ENCODE data around the gene MAD1L1.

The MAD1L1 gene

GRCh38 chr7:2202361-2202761 lies 30.4 kb downstream of the MAD1L1 start:
- H3K27ac ChIP-seq, result no peak overlapping the region
- TF ChIP-seq ZFX (IDR thresholded peaks at IDR 0.05) (no peak), CTCF (conservative IDR thresholded peaks at IDR 0.05) (no peak)

- no peak for TF ChIP-seq ZFX (IDR thresholded peaks at IDR 0.05)
- no peak for TF ChIP-seq CTCF (conservative IDR thresholded peaks at IDR 0.05)
- H3K27ac ChIP-seq, result no peak overlapping the region
Measured at GRCh38 chr7:2201686-2202360, 30.9 kb downstream of the MAD1L1 start.

- no peak for TF ChIP-seq CTCF (conservative IDR thresholded peaks at IDR 0.05)
- no peak overlapping the region for H3K27ac ChIP-seq
Measured at GRCh38 chr7:2201128-2201527, 31.6 kb downstream of the MAD1L1 start.

GRCh38 chr7:2200584-2200980 lies 32.2 kb downstream of the MAD1L1 start:
- no peak for TF ChIP-seq ZFX (IDR thresholded peaks at IDR 0.05)
- no peak for TF ChIP-seq CTCF (conservative IDR thresholded peaks at IDR 0.05)
- no peak overlapping the region for H3K27ac ChIP-seq

GRCh38 chr7:2199956-2200583 lies 32.7 kb downstream of the MAD1L1 start:
- TF ChIP-seq CTCF (conservative IDR thresholded peaks at IDR 0.05) (no peak), ZFX (IDR thresholded peaks at IDR 0.05) (no peak)
- H3K27ac ChIP-seq, result no peak overlapping the region

- TF ChIP-seq CTCF (conservative IDR thresholded peaks at IDR 0.05), result no peak
- no peak for TF ChIP-seq ZFX (IDR thresholded peaks at IDR 0.05)
- H3K27ac ChIP-seq, result no peak overlapping the region
Measured at GRCh38 chr7:2199528-2199927, 33.2 kb downstream of the MAD1L1 start.

- H3K27ac ChIP-seq, result no peak overlapping the region
- no peak for TF ChIP-seq CTCF (conservative IDR thresholded peaks at IDR 0.05)
- TF ChIP-seq ZFX (IDR thresholded peaks at IDR 0.05), result no peak
Measured at GRCh38 chr7:2198760-2199159, 34.0 kb downstream of the MAD1L1 start.

Data from C4-2B (cell line).